IMR-90 (cell line): ENCODE data around the gene FBXO31.

ENCODE experiments used
- BHLHE40 ChIP-seq: fragments of 150-350 bp; IDR thresholded peaks from 2 replicates; pipeline ENCODE4 v1.6.1; 2016; ENCODE audit warnings: mild to moderate bottlenecking, low read depth, low read length
- CEBPB ChIP-seq: IDR thresholded peaks from 2 replicates; pipeline ENCODE4 v1.6.1; 2012; ENCODE audit warnings: low read depth, low read length, improper control_type of control experiment
- CHD1 ChIP-seq: IDR thresholded peaks from 2 replicates; pipeline ENCODE4 v1.6.1; 2012; ENCODE audit warnings: low read depth, low read length, improper control_type of control experiment
- FOS ChIP-seq: fragments of 150-350 bp; IDR thresholded peaks from 2 replicates; pipeline ENCODE4 v1.6.1; 2016; ENCODE audit warnings: low read depth, low read length
- MAFK ChIP-seq: IDR thresholded peaks from 2 replicates; pipeline ENCODE4 v1.6.1; 2012; ENCODE audit warnings: low read depth, low read length, improper control_type of control experiment
- MAZ ChIP-seq: IDR thresholded peaks from 2 replicates; pipeline ENCODE4 v1.6.1; 2012; ENCODE audit warnings: low read depth, mild to moderate bottlenecking, low read length, improper control_type of control experiment, moderate library complexity, borderline replicate concordance
- MXI1 ChIP-seq: IDR thresholded peaks from 2 replicates; pipeline ENCODE4 v1.6.1; 2012; ENCODE audit warnings: low read depth, mild to moderate bottlenecking, low read length, moderate library complexity, borderline replicate concordance
- POLR2A ChIP-seq: IDR thresholded peaks from 2 replicates; pipeline ENCODE4 v1.6.1; 2012; ENCODE audit warnings: mild to moderate bottlenecking, low read depth, low read length
- RAD21 ChIP-seq: IDR thresholded peaks from 2 replicates; pipeline ENCODE4 v1.6.1; 2012; ENCODE audit warnings: low read length, improper control_type of control experiment
- RCOR1 ChIP-seq: IDR thresholded peaks from 2 replicates; pipeline ENCODE4 v1.6.1; 2012; ENCODE audit warnings: mild to moderate bottlenecking, low read length, improper control_type of control experiment; ENCODE audit not compliant: insufficient replicate concordance
- SMC3 ChIP-seq: fragments of 150-350 bp; IDR thresholded peaks from 2 replicates; pipeline ENCODE4 v1.6.1; 2016; ENCODE audit warnings: low read depth, mild to moderate bottlenecking, antibody characterized with exemption, low read length, moderate library complexity
- TF ChIP-seq, protein P1 (sequence below): conservative IDR thresholded peaks from 2 replicates; pipeline ENCODE4 v1.5.1; 2012; ENCODE audit warnings: mild to moderate bottlenecking, low read depth, low read length, improper control_type of control experiment
- TF ChIP-seq, protein P2 (sequence below): fragments of 150-350 bp; IDR thresholded peaks from 2 replicates; pipeline ENCODE4 v1.6.1; 2017; ENCODE audit warnings: mild to moderate bottlenecking, antibody characterized with exemption, low read length, low read depth

DNA sequence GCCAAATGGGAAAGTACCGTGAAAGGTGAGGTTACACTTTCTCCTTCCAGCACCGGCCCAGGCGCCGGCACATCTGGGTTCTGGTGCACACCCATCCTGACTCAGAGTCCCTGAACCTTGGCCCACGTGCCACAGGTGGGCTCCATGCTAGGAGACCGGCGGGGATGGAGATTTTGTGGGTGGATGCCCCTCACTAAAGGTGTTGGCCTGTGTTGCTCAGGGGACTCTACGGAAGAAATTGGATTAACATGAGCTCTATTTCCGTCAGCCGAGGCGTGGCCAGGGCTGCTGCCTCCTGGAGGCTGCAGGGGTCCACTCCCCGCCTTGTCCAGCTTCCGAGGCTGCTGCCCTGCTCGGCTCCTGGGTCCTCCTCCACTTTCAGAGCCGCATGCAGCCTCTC is 30.8 kb downstream of the FBXO31 start:
- TF ChIP-seq POLR2A (no peak), MAFK (no peak), MAZ (no peak), CEBPB (no peak), FOS (no peak), BHLHE40 (no peak), RAD21 (no peak), CHD1 (no peak), RCOR1 (no peak), MXI1 (no peak), SMC3 (no peak)
- TF ChIP-seq, protein P1, sequence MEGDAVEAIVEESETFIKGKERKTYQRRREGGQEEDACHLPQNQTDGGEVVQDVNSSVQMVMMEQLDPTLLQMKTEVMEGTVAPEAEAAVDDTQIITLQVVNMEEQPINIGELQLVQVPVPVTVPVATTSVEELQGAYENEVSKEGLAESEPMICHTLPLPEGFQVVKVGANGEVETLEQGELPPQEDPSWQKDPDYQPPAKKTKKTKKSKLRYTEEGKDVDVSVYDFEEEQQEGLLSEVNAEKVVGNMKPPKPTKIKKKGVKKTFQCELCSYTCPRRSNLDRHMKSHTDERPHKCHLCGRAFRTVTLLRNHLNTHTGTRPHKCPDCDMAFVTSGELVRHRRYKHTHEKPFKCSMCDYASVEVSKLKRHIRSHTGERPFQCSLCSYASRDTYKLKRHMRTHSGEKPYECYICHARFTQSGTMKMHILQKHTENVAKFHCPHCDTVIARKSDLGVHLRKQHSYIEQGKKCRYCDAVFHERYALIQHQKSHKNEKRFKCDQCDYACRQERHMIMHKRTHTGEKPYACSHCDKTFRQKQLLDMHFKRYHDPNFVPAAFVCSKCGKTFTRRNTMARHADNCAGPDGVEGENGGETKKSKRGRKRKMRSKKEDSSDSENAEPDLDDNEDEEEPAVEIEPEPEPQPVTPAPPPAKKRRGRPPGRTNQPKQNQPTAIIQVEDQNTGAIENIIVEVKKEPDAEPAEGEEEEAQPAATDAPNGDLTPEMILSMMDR: no peak
- TF ChIP-seq, protein P2, sequence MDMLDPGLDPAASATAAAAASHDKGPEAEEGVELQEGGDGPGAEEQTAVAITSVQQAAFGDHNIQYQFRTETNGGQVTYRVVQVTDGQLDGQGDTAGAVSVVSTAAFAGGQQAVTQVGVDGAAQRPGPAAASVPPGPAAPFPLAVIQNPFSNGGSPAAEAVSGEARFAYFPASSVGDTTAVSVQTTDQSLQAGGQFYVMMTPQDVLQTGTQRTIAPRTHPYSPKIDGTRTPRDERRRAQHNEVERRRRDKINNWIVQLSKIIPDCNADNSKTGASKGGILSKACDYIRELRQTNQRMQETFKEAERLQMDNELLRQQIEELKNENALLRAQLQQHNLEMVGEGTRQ: no peak
